Omental fat pad (tissue), 4 donors: ENCODE results near the gene SGK1. TPM values are rescaled to one million over a fixed set of nuclear protein-coding genes. Genes with fewer than 3 reads are reported as not detected.
A peak's percentile ranks its signal among the peaks of the same experiment; 100 is the strongest.

Experiments used
- small RNA-seq: library from RNA; depleted of rRNA; stranded (forward); fragments of <200 nt; gene quantifications from one replicate; pipeline ENCODE3, GENCODE V24; 2016
- total RNA-seq, 4 donors: library from RNA; depleted of rRNA; stranded (reverse); fragments of >200 nt; gene quantifications; one replicate each; pipeline ENCODE4 v1.1.0, GENCODE V29; 2016

SGK1 gene
- total RNA-seq, 4 donors from 2014 or later: 355 to 1,386 (median 540) TPM

Small RNAs within 50 kb of the gene (small RNA-seq; reads per million reads assigned to genes)
- gene RF00019: not detected
- not detected for gene RN7SL408P
- gene RNA5SP218: 14.3 reads per million, percentile 91 among the genes with 10 or more reads in this experiment
- not detected for gene RPS29P32
